OCI-LY3 (cell line): ENCODE results near the gene PLCL1.

Experiments used
- H2AFZ ChIP-seq: fragments of 200-600, 300-600 bp; shearing (Covaris generic); 2 replicates; pipeline ENCODE4 v1.6.0; 2014; ENCODE audit warnings: antibody characterized with exemption, low read depth, low read length
- H3K27ac ChIP-seq: fragments of 200-600, 300-600 bp; sonication (generic); 2 replicates; pipeline ENCODE4 v1.5.1; 2014; ENCODE audit warnings: mild to moderate bottlenecking, low read length, moderate library complexity, mixed read lengths
- H3K27me3 ChIP-seq: fragments of 200-600, 300-600 bp; sonication (generic); 2 replicates; pipeline ENCODE4 v1.6.1; 2014; ENCODE audit warnings: low read depth, low read length, mixed read lengths
- H3K36me3 ChIP-seq: fragments of 200-600, 300-600 bp; sonication (generic); replicated peaks from 2 replicates; pipeline ENCODE3; 2014; ENCODE audit warnings: low read depth, low read length, mixed read lengths
- H3K4me1 ChIP-seq: fragments of 300-600, 200-600 bp; sonication (generic); 2 replicates; pipeline ENCODE4 v1.6.1; 2014; ENCODE audit warnings: low read length, mixed read lengths
- H3K4me2 ChIP-seq: fragments of 200-600, 300-600 bp; sonication (generic); 2 replicates; pipeline ENCODE4 v1.6.1; 2014; ENCODE audit warnings: low read length, mixed read lengths
- H3K4me3 ChIP-seq: fragments of 300-600, 200-600 bp; sonication (generic); 2 replicates; pipeline ENCODE4 v1.5.1; 2014; ENCODE audit warnings: antibody characterized with exemption, mild to moderate bottlenecking, low read length, moderate library complexity
- H3K79me2 ChIP-seq: fragments of 300-600, 200-600 bp; shearing (Covaris generic); 2 replicates; pipeline ENCODE4 v1.6.1; 2014; ENCODE audit warnings: mild to moderate bottlenecking, low read length, mixed read lengths
- H3K9ac ChIP-seq: fragments of 300-600, 200-600 bp; shearing (Covaris generic); 2 replicates; pipeline ENCODE4 v1.6.0; 2014; ENCODE audit warnings: mild to moderate bottlenecking, low read length, moderate library complexity
- H3K9me3 ChIP-seq: fragments of 200-600, 300-600 bp; shearing (Covaris generic); 2 replicates; pipeline ENCODE4 v1.6.1; 2014; ENCODE audit warnings: low read length, mixed read lengths; ENCODE audit not compliant: insufficient read depth
- H4K20me1 ChIP-seq: fragments of 200-600, 300-600 bp; sonication (generic); 2 replicates; pipeline ENCODE4 v1.6.1; 2016; ENCODE audit warnings: low read length, mixed read lengths; ENCODE audit not compliant: insufficient read depth
- CTCF ChIP-seq: fragments of 200-600, 300-600 bp; sonication (generic); IDR thresholded peaks from 2 replicates; pipeline ENCODE4 v1.5.1; 2014; ENCODE audit warnings: antibody characterized with exemption, low read length, low read depth
- EZH2phosphoT487 ChIP-seq: fragments of 200-600 bp; shearing (Covaris generic); IDR thresholded peaks from 2 replicates; pipeline ENCODE4 v1.6.1; 2018; ENCODE audit warnings: antibody characterized with exemption, mixed run types, low read depth

PLCL1 gene

DNA sequence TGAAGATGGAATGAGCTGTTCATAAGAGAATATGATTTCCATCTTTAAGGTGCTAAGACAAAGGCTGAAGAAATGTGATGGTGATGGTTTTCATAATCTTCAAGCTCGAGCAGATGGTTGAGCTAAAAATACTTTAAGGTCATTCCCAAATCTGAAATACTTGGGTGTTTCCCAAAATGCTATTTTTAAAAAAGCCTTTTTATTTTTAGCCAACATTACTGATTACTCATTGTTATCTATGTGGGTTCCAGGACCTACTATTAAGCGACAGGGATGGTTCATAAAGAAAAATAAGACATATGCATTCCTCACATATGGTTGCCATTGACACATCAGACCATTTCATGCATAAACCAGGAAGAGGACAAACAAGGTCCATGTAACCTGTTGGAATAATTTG, 298.5 kb downstream of the PLCL1 start:
- Histone ChIP-seq H4K20me1 (no peaks in the 10 kb centered on the region), H3K36me3 (no peaks in the 10 kb centered on the region), H3K79me2 (no peaks in the 10 kb centered on the region), H3K27me3 (no peaks in the 10 kb centered on the region; the same call in 1 of the 2 replicates), H3K9ac (no peak overlapping the region), H3K4me2 (no peak overlapping the region), H3K4me1 (no peaks in the 10 kb centered on the region), H3K9me3 (no peaks in the 10 kb centered on the region), H3K4me3 (no peak overlapping the region), H2AFZ (no peak overlapping the region), H3K27ac (no peak overlapping the region)
- no peak for TF ChIP-seq CTCF
- no peak for TF ChIP-seq EZH2phosphoT487

- Histone ChIP-seq H3K4me2 (no peak overlapping the region), H3K9ac (no peak overlapping the region), H3K27ac (no peak overlapping the region), H3K4me1 (no peaks in the 10 kb centered on the region), H3K9me3 (no peaks in the 10 kb centered on the region), H3K36me3 (no peaks in the 10 kb centered on the region), H4K20me1 (no peaks in the 10 kb centered on the region), H3K79me2 (no peaks in the 10 kb centered on the region), H3K4me3 (no peak overlapping the region), H2AFZ (no peak overlapping the region), H3K27me3 (peaks cover 3% of the 10 kb centered on the region; the same call in 1 of the 2 replicates)
- TF ChIP-seq EZH2phosphoT487 (no peak), CTCF (no peak)
These were observed 302.4 kb downstream of the PLCL1 start for GRCh38 chr2:198106621-198107385.

- Histone ChIP-seq H3K4me1 (no peaks in the 10 kb centered on the region), H3K27me3 (peaks cover 3% of the 10 kb centered on the region; the same call in 1 of the 2 replicates), H3K4me2 (no peak overlapping the region), H2AFZ (no peak overlapping the region), H3K79me2 (no peaks in the 10 kb centered on the region), H3K4me3 (no peak overlapping the region), H3K36me3 (no peaks in the 10 kb centered on the region), H3K27ac (no peak overlapping the region), H3K9ac (no peak overlapping the region), H3K9me3 (no peaks in the 10 kb centered on the region), H4K20me1 (no peaks in the 10 kb centered on the region)
- TF ChIP-seq EZH2phosphoT487 (no peak), CTCF (no peak)
These were observed 308.9 kb downstream of the PLCL1 start for GRCh38 chr2:198113316-198113715.

- Histone ChIP-seq H3K4me2 (no peak overlapping the region), H3K36me3 (no peaks in the 10 kb centered on the region), H3K79me2 (no peaks in the 10 kb centered on the region), H3K9ac (no peak overlapping the region), H3K4me3 (no peak overlapping the region), H3K4me1 (no peaks in the 10 kb centered on the region), H3K27ac (no peak overlapping the region), H3K9me3 (no peaks in the 10 kb centered on the region), H4K20me1 (no peaks in the 10 kb centered on the region), H3K27me3 (peaks cover 3% of the 10 kb centered on the region; the same call in 1 of the 2 replicates), H2AFZ (no peak overlapping the region)
- TF ChIP-seq CTCF (no peak), EZH2phosphoT487 (no peak)
These were observed 309.7 kb downstream of the PLCL1 start for GRCh38 chr2:198114064-198114463.
